ENCODE data around the gene KLC4.
A peak's percentile ranks its signal among the peaks of the same experiment; 100 is the strongest.
"Not testable (repeated sequence)": the region's sequence is repeated elsewhere in the genome, so short reads cannot be mapped to it uniquely, and the experiment has no call there.

Gene KLC4

DNA sequence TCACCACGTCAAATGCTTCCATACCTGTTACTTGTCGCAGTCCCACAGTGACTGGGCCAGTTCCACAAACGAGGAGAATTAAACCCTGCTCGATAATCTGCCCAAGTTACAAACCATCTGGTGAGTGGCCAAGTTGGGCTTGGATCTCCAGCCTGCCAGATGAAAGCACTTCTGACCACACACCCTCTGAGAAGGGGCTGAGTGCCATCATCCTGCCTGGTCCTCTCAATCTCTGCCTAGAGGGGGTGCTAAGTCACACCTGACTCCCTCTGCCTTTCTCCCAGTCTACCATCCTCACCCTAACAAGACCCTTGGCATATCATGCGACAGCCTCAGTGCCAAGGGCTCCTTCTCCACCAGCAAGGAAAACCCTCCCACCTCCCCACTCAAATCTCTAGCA, 22.2 kb upstream of the KLC4 start:
- DNase-seq = no peak

DNA sequence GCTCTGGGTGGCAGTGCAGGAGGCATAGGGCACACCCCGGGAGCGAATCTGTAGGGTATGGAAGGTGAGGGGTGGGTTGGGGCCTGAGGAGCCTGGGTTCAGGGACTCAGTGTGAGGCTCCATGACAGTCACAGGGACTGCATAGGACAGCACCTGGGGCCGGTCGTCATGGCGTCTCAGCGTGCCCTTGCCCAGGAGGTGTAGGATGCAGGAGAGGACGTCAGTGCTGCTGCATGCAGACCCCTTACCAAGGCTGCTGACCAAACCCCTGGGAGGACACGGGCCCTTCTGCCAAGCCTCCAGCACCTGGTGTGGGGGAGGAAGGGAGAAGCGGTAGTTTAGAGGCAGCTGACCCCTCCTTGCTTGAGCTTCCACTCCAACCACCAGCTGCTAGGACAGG, 21.7 kb upstream of the KLC4 start:
- no peak for DNase-seq

DNA sequence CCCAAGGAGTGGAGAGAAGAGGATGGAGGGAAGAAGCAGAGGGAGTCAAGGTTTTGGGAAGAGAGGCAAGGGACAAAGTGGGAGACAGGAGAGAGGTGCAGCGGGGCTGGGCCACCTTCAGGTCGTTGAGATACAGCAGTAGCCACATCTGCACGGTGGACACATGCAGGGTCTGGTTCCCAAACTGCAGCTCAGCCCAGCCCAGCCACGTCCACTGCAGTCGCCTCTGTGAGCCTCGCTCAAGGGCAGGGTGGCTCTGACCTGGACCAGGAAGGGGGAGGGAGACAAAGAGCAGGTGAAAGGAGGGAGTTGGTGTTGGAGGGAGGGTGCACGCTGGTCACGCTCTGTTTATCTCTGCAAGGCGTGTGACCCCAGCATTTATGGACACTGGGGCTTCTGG, 20.7 kb upstream of the KLC4 start:
- DNase-seq = no peak

DNA sequence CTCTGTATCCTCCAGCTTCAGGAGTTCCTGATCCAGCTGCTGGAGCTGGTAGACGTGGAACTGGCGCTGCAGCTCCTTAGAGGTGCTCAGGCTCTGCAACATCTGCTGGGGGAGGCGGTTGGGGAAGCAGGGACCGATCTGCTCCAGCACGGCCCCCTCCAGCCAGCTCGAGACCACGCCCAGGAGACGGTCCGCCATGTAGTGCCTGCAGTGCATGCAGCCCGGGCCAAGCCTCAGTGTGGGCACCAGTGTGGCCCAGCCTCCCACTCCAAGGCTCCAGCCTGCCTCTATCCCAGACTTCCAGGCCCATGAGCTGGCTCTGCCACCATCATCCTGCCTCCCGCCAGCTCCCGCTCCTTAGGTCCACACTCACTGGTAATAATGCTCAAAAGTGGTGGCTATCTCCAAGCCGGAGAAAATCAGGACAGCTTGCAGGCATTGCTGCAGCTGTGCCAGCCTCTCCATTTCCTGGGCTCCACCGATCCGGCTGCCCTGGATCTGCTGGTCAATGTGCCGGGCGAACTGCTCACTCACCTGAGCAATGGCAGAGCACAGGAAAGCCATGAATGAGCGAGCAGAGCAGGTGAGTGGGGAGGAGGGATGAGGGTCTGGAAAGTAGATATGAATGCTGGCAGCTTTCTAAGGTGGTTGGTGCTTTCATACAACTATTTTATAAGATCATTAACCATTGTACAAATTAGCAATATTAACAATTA, 18.7 kb upstream of the KLC4 start:
- DNase-seq = no peak

DNA sequence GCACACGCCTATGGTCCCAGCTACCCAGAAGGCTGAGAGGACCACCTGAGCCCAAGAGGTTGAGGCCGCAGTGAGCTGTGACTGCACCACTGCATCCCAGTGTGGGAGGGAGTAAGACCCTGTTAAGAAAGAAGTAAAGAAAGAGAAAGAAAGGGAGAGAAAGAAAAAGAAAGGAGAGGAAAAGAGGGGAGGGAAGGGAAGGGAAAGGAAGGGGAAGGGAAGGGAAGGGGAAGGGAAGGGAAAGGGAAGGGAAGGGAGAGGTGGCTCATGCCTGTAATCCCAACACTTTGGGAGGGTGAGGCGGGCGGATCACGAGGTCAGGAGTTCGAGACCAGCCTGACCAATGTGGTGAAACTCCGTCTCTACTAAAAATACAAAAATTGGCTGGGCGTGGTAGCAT, 18.0 kb upstream of the KLC4 start:
- DNase-seq = not testable (repeated sequence)

DNA sequence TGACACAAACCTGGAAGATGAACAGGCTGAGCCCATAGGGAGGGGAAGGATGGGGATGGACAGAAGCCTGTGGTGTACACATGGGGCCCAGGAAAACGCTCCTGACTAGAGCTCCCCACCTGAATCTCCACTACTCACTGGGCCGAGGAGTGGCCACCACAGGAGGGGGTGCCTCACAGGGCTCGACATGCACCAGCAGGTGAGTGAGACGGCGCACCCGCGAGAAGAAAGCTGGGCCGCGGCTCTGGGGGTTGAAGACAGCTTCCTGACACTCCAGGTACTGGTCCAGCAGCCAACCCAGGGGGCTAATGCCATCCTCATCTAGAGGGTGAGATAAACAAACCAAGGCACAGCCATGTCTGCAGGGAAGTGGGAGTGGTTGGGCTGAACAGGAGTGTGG, 16.1 kb upstream of the KLC4 start:
- no peak for DNase-seq

DNA sequence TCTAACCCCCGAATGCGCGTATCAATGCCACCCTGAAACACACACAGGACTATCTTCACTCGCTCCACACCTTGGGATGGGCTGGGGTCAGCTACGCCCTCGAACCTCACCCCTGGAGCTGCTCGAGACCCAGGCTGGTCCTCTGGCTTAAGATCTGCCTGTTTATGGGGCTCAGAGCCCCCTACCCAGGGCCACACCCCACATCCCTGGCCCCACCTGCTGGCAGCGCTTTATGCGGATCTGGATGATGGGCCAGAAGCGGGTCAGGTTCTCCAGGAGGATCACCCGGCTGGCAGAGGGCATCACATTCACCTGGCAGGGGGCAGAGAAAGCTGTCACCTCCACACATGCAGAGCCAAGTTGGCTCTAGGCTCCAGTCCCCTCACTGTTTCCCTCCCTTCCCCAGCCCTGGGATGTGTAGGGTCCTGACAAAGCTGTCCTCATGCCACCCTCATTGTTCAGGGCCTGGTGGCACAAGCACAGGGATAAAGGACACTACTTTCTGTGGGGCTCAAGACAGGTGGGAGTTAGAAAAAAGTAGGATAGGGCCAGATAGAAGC, 14.0 kb upstream of the KLC4 start:
- DNase-seq = no peak

DNA sequence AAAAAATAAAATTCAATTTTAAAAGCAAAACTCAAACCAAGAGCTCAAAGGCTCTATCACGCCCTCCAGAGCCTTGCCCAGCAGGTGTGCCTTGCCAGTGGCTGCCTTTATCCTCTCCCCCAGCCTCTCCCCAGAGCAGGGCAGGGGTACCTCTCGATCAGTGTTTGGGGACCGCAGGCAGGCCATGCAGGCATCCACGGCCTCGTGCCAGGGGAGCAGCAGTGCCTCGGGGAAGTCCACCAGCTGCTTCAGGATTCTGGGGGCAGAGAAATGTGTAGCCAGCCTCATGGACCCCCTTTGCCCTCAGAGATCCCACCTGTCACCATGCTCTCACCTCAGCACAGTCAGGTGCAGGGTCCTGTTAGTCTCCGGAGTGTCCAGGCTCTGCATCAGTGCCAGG, 11.4 kb upstream of the KLC4 start:
- DNase-seq = no peak

DNA sequence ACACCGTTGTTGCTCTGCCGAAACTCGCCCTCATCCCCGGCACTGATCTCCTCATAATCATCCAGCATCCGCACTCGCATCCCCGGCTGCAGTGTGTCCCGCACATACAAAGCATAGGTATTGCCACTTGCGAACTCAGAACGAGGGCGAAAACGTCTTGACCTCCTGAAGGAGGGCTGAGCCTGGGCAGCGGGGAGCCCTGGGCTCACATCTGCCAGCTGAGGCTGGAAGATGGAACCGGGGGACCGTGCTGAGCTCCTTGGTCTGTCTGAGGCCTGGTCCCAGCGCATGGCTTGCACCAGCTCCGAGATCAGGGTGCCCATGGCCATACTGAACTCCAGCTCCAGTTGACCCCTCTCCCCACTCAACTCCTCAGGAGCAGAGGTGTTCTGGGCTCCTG, 8.4 kb upstream of the KLC4 start:
- no peak for DNase-seq

DNA sequence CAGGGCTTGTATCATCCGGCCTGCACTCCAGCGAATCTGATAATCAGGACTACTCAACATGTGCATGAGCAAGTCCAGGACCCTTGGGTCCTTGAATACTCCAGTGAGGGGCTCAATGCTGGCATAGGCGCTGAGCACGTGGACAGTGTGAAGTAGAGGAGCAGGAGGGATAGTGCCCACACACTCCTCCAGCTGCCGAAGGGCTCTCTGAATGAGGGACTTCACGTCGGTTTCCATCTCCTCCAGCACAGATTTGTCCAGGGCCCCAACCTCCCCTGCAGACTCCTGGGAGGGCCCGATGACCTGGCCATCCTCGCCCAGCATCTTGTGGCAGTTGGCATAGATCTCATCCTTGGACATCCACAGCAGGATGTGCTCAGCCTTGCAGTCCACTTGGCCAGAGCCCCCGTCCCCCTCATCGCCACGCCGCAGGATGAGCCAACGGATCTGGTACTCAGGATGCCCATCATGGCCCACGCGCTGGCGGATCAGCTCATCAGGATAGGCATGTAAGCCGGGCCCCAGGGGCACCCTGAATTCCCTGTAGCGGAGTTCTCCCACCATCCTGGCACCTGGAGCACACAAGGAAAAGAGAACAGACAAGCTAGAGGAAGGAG, 7.1 kb upstream of the KLC4 start:
- no peak for DNase-seq

DNA sequence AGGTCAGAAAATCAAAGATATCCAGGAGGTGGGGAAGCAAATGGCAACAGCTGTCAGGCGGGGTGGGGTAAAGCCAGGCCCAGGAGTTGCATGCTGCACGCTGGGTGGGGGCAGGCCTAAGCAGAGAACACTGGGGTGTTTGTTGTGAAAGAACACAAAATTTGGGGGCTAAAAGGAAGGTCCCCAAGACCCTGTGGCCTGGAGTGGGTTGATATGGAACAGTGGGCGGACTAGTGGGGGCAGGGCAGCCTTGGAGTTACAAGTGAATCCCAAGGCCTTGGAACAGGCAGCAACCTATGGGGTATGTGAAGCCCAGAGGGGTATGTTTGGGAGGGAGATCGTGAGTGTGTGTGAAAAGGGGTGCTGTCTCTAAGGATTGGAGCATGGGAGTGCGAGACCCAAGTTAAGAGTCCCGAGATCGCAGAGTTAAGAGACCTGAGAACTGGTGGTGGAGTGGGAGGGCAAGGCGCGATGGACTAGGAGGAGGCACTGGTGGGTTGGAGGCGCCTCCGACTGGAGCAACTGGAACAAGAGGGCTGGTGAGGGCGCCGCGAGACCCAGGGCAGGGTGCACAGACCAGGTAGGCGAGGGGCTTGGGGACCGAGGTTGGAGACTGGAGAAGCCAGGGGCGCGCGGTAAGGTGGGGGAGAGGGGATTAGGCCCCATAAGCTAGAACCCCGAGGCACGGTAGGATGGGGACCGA, 6.4 kb upstream of the KLC4 start:
- DNase-seq = no peak

DNA sequence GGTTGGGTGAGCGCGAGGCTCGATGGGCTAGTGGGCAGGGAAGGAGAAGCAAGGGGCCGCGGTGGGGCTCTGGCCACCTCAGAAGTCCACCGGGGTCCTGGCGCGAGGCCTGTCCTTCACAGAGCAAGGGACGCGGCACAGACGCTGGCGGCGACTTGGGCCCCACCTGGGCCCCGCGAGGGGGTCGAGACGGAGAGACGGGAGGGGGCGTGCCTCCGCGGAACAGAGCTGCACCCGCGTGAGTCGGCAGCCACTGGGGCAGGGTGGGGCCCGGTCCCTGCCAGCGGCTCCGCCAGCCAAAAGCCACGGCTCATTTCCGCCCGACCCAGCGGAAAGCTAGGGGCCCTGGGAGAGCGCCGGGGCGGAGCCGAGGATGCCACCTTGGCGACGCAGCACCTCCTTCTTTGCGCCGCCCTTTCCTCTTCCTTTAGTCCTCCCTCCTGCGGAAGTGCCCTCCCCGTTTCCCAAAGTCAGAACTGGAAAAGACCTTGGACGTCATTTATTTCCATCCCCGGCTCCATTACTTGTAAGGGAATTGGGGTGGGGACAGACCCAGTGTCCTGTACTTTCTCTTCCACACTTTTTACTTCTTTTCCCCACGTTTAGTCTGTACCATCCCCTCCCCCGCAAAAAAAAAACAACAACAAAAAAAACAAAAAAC, 5.8 kb upstream of the KLC4 start, which contains the start of gene CUL7:
CUL7 (minus strand) TSS at position 307 of the 661 bp plus-strand sequence. CDS start 1,063 bp downstream, outside the sequence.
- DNase-seq = peak; percentile 89

DNA sequence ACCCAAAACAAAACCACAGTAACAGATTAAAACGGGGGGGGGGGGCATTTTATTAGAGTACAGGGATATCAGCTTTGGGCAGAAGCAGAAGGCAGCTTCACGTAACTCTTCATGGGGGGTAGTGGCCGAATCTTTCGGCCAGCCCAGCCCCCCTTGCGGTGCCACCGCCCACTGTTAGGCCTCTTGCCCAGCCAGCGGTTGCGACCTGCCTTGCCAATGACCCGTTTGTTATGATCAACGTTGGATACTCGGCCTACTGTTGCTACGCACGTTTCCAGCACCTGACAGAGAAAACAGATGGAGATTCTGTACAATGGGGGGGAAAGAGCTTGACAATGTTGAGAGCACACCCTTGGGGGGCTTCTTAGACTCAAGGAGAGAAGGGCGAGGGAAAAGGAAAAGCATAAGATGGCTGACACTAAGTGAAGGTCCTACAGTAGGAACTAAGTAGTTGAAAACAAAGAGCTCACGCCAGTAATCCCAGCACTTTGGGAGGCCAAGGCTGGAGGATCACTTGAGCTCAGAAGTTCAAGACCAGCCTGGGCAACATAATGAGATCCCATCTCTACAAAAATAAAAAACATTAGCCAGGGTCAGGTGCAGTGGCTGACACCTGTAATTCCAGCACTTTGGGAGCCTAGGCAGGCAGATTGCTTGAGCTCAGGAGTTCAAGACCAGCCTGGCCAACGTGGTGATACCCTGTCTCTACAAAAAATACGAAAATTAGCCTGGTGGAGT, 5.1 kb upstream of the KLC4 start:
- DNase-seq = no peak

DNA sequence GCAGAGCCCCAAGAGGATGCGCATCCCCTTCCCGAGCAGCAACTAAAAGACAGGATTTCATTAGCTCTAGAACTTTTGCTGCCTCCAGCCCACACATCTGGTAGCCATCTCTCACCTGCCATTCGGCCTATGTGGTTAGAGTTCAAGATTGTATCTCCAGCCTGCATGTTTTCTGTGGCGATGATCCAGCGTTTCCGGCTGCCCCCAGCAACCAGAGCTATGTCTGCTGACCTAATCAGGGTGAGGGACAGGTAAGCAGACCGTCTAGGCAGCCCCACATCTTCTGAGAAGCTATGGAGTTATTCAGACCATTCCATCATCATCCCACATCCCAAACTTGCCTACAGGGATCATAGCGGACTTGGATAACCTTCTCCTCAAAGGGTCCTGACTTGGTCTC, 3.5 kb upstream of the KLC4 start:
- DNase-seq = no peak

DNA sequence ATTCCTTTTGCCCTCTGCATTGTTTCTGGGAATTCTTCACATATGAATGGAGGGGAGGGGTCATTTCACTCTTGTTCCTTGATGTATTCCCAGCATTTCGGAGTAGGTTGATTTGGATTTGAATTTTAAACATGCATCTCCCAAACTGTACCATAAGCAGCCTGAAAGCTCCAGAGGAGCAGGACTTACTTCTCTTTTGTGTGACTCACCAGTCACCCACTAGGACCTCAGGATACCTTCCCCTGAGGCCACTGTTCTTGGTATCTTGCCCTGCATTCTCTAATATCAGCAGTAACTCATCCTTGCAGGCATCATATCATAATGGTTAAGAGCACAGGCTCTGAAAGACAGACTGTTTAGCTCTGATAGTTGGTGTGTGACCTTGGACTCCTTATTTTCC, 900 bp upstream of the KLC4 start:
- no peak for DNase-seq

DNA sequence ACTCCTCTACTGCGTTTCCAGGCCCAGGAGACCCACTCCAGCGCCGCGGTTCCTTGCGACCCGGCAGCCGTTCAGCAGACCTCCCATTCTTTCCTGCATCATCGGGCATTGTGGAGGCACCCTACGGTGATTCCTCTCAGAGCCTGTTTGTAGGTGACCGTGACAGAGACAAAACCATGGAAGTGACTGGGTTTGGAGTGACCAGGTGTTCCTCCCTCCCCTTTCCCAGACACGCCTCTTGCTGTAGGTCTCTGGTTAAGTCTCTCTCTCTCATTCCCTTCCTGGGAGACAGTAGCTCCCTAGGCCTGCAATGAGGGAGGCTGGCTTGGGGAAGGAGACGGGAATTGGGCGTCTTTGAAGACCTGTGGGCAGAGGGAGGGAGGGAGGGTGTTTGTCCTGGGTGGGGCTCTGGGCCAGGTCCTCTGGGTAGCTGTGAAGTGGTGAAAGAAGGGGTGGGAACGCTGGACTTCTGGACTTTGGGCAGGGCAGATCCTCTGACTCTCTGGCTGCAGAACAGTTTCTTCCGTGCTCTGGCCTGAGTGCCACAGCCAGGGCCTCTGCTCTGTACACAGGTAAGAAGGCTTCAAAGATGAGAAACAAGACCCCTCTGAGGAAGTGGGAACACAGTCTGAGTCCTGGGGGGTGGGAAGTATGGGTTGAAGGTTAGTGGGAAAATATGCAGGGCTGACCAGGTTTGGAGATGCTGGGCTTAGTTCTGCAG, 763 bp downstream of the KLC4 start:
- DNase-seq = no peak

DNA sequence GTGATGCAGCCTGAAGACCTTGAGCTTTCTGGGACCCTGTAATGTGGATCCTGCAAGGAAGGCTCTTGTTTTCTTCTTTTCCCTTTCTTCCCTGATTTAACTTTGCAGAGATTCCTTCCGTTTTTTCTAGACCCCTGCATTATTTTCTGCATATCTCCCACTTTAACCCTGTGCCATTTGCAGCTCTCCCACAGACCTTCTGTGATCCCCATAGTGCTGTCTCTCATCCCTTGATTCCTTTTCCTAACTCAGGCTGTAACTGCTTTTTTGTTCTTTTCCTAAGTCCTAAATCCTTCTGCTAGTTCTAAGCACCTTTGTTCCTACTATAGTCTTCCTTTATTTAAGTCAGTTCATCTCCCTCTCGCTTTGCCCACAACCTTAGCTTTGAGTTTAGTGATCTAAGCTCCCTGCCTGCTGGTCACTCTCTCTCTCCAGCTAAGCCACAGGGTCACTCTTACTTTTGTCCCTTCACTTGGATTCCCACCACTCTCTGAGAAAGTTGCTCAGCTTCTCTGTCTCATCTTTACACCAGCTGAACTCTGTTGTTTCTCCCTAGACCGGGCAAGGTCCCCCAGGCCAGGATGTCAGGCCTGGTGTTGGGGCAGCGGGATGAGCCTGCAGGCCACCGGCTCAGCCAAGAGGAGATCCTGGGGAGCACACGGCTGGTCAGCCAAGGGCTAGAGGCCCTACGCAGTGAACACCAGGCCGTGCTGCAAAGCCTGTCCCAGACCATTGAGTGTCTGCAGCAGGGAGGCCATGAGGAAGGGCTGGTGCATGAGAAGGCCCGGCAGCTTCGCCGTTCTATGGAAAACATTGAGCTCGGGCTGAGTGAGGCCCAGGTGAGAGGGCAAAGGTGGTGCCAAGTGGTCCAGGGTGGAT, 1.6 kb downstream of the KLC4 start:
- DNase-seq = no peak

DNA sequence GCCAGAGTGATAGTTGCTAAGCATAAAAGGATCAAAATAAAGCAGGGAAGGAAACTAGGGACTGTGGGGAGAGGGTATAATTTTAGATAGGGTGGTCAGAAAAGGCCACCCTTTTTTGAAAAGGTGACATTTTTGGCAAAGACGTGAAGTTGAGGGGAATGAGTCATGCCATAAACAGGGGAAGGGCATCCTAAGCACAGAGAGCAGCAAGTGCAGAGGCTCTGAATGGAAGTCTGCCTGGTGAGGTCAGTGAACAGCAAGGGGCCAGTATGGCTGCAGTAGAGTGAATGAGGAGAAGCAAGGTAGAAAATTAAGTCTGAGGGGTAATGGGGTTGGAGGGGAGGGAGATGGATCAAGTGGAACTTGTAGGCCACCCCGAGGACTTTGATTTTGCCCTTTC, 2.4 kb downstream of the KLC4 start:
- no peak for DNase-seq

DNA sequence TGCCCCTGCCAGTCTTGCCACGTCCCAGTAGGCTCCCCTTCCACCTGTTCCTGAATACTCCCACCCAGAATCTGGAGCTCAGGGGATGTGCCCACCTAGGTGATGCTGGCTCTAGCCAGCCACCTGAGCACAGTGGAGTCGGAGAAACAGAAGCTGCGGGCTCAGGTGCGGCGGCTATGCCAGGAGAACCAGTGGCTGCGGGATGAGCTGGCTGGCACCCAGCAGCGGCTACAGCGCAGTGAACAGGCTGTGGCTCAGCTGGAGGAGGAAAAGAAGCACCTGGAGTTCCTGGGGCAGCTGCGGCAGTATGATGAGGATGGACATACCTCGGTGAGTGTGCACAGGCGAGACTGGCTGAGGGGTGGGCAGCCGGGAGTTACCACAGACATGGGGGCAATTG, 3.4 kb downstream of the KLC4 start:
- DNase-seq = no peak

DNA sequence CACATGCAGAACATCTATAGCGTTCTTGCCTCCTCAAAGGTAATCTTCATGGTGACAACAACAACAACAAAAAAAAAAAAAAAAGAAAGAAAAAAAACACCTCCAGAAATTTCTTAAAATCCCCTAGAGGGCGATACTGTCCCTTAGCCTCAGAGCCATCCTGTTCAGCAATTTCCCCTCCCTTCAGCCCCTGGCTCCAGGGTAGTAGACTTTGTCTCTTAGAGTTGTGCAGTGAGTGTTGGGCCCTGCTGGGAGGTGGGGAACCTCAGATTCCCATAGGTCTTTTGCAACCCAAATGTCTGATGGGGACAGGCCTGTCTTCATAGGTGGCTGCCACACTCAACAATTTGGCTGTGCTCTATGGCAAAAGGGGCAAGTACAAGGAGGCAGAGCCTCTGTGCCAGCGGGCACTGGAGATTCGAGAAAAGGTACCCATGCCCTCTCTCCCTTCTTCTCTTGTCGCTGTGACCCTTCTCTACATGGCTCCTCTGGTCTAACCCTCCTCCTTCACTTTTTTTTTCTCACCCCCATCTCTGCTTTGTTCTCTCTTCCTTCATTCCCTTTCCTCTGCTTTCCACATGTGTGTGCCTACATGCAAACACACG, 10.7 kb downstream of the KLC4 start:
- DNase-seq = peak; percentile 26
